ENCODE measurements around the gene ZFYVE16. TPM values are rescaled to one million over a fixed set of nuclear protein-coding genes. Genes with fewer than 3 reads are reported as not detected.

ZFYVE16 gene
- total and polyA plus RNA-seq, 2 of the 13 experiments (the other 11 are each of a cell fraction or from before 2014, with no cell fraction given): 9.3 to 33.3 TPM

GRCh38 chr5:80483636-80484232 lies 75.9 kb downstream of the ZFYVE16 start:
- POLR2A ChIA-PET: no interaction called here
- 98% methylated on average over 3 of the region's 3 CpGs for WGBS (ENCODE audit: low lambda C conversion rate)
- CTCF ChIA-PET (ENCODE audit: low intra/inter-chr PET ratio, low total read pairs): interaction anchor here (1.4 kb wide), 1 partner anchor 188 kb away, joined by 4 read pairs; no protein-coding TSS in a partner anchor

GRCh38 chr5:80487444-80487828 lies 79.6 kb downstream of the ZFYVE16 start:
- FAIRE-seq: no peak
- BruUV-seq (replicated peaks): no TSS peak
- POLR2A ChIA-PET: interaction anchor here (1.3 kb wide), 1 partner anchor 80 kb away, joined by 4 read pairs; no protein-coding TSS in a partner anchor
- 0 out of 2 replicates have a peak, but pooled peaks have one; percentile 1 for TF ChIP-seq ZNF816 (CRISPR knock-in tag; IDR thresholded peaks at IDR 0.05; ENCODE audit: borderline replicate concordance)
- TF ChIP-seq ZNF362 (CRISPR knock-in tag; IDR thresholded peaks at IDR 0.05; ENCODE audit: borderline replicate concordance): peak; percentile 4; the same call in 1 of the 2 replicates
- peak; percentile 78 for TF ChIP-seq PRPF4 (IDR thresholded peaks at IDR 0.05; ENCODE audit: low read depth, low read length, poor library complexity, severe bottlenecking)
- peak; percentile 71; the same call in 1 of the 2 replicates for TF ChIP-seq ZNF460 (CRISPR knock-in tag; IDR thresholded peaks at IDR 0.05; ENCODE audit: borderline replicate concordance)
- TF ChIP-seq FOXJ3 (CRISPR knock-in tag; IDR thresholded peaks at IDR 0.05; ENCODE audit: borderline replicate concordance): peak; percentile 33; the same call in 1 of the 2 replicates
- 0 out of 2 replicates have a peak, but pooled peaks have one; percentile 7 for TF ChIP-seq ZNF670 (CRISPR knock-in tag; IDR thresholded peaks at IDR 0.05; ENCODE audit: borderline replicate concordance)
- TF ChIP-seq, protein P1, sequence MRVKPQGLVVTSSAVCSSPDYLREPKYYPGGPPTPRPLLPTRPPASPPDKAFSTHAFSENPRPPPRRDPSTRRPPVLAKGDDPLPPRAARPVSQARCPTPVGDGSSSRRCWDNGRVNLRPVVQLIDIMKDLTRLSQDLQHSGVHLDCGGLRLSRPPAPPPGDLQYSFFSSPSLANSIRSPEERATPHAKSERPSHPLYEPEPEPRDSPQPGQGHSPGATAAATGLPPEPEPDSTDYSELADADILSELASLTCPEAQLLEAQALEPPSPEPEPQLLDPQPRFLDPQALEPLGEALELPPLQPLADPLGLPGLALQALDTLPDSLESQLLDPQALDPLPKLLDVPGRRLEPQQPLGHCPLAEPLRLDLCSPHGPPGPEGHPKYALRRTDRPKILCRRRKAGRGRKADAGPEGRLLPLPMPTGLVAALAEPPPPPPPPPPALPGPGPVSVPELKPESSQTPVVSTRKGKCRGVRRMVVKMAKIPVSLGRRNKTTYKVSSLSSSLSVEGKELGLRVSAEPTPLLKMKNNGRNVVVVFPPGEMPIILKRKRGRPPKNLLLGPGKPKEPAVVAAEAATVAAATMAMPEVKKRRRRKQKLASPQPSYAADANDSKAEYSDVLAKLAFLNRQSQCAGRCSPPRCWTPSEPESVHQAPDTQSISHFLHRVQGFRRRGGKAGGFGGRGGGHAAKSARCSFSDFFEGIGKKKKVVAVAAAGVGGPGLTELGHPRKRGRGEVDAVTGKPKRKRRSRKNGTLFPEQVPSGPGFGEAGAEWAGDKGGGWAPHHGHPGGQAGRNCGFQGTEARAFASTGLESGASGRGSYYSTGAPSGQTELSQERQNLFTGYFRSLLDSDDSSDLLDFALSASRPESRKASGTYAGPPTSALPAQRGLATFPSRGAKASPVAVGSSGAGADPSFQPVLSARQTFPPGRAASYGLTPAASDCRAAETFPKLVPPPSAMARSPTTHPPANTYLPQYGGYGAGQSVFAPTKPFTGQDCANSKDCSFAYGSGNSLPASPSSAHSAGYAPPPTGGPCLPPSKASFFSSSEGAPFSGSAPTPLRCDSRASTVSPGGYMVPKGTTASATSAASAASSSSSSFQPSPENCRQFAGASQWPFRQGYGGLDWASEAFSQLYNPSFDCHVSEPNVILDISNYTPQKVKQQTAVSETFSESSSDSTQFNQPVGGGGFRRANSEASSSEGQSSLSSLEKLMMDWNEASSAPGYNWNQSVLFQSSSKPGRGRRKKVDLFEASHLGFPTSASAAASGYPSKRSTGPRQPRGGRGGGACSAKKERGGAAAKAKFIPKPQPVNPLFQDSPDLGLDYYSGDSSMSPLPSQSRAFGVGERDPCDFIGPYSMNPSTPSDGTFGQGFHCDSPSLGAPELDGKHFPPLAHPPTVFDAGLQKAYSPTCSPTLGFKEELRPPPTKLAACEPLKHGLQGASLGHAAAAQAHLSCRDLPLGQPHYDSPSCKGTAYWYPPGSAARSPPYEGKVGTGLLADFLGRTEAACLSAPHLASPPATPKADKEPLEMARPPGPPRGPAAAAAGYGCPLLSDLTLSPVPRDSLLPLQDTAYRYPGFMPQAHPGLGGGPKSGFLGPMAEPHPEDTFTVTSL (CRISPR knock-in tag; IDR thresholded peaks at IDR 0.05; ENCODE audit: borderline replicate concordance): 0 out of 2 replicates have a peak, but pooled peaks have one; percentile 23

More at GRCh38 chr5:80483636-80484232, 75.9 kb downstream of the ZFYVE16 start:
- H3K9me3 ChIP-seq (ENCODE audit: low read length): no peaks in the 10 kb centered on the region
- H3K36me3 ChIP-seq (replicated peaks in 1 of 2; ENCODE audit: control insufficient read depth in 1 of 2, insufficient read depth in 2 of 2, low read length in 2 of 2): peaks cover 0 to 6% of the 10 kb centered on the region in 2 experiments; a peak in 3 of 5 replicates
- BruUV-seq (replicated peaks): no TSS peak
- in situ Hi-C loops (cut with HindIII; ENCODE audit: extremely low pct_ligation_motif_present, low pct_unique_long_range_greater_than_20kb) (no loop called here), intact Hi-C loops (cut with micrococcal nuclease; ENCODE audit: unreplicated experiment) (no loop called here)
- no peak overlapping the region for H3K4me3 ChIP-seq (replicated peaks in 1 of 3; ENCODE audit: insufficient read depth in 1 of 3, low read depth in 2 of 3, low read length in 3 of 3)
- H3K79me2 ChIP-seq (ENCODE audit: insufficient read depth, low read length): no peaks in the 10 kb centered on the region
- ATAC-seq: no peak
- FAIRE-seq: no peak
- H3K9ac ChIP-seq (ENCODE audit: insufficient read depth, low read depth, low read length): no peak overlapping the region
- no peaks in the 10 kb centered on the region; a peak in 1 of 5 replicates for H3K27me3 ChIP-seq (ENCODE audit: control insufficient read depth in 1 of 2, insufficient read depth in 2 of 2, low read length in 2 of 2)
- DNase-seq (ENCODE audit: low spot score): no peak
- no peaks in the 10 kb centered on the region for H4K20me1 ChIP-seq (ENCODE audit: insufficient read depth, low read length)
- peaks cover 16% of the 10 kb centered on the region for H3K4me1 ChIP-seq (ENCODE audit: insufficient read depth, low read length)
- TF ChIP-seq ATF7 (IDR thresholded peaks at IDR 0.05): no peak
- no peak for TF ChIP-seq ATF7 (CRISPR knock-in tag; IDR thresholded peaks at IDR 0.05)
- peak; percentile 31; the same call in 1 of the 2 replicates for TF ChIP-seq ZNF121 (CRISPR knock-in tag; IDR thresholded peaks at IDR 0.05)
- no peak for TF ChIP-seq ZNF546 (CRISPR knock-in tag; conservative IDR thresholded peaks at IDR 0.05)
- no peak overlapping the region for H3K27ac ChIP-seq (ENCODE audit: extremely low read length, insufficient read depth, low read length)
- no peak overlapping the region for H2AFZ ChIP-seq (ENCODE audit: low read length)
- H3K4me2 ChIP-seq (ENCODE audit: low read depth, low read length): no peak overlapping the region

More at GRCh38 chr5:80487444-80487828, 79.6 kb downstream of the ZFYVE16 start:
- peak overlapping the region; percentile 44 to 81 (median 75) for H3K4me3 ChIP-seq (replicated peaks in 1 of 3; ENCODE audit: insufficient read depth in 1 of 3, low read depth in 2 of 3, low read length in 3 of 3)
- ATAC-seq (no peak), DNase-seq (ENCODE audit: low spot score) (no peak)
- in situ Hi-C loops (cut with HindIII; ENCODE audit: extremely low pct_ligation_motif_present, low pct_unique_long_range_greater_than_20kb): loop anchor here (5.0 kb wide), 1 partner anchor 185 kb away; no protein-coding TSS in a partner anchor
- H2AFZ ChIP-seq (ENCODE audit: low read length): peak overlapping the region; percentile 51
- peak overlapping the region; percentile 80 for H3K27ac ChIP-seq (ENCODE audit: extremely low read length, insufficient read depth, low read length)
- CTCF ChIA-PET (ENCODE audit: low intra/inter-chr PET ratio, low total read pairs): no interaction called here
- no peaks in the 10 kb centered on the region for H3K9me3 ChIP-seq (ENCODE audit: low read length)
- peak overlapping the region; percentile 77 for H3K4me2 ChIP-seq (ENCODE audit: low read depth, low read length)
- no peaks in the 10 kb centered on the region for H3K79me2 ChIP-seq (ENCODE audit: insufficient read depth, low read length)
- peak overlapping the region; percentile 77 for H3K9ac ChIP-seq (ENCODE audit: insufficient read depth, low read depth, low read length)
- intact Hi-C loops (cut with micrococcal nuclease; ENCODE audit: unreplicated experiment): loop anchor here (5.0 kb wide), 1 partner anchor 140 kb away; no protein-coding TSS in a partner anchor
- 60% methylated on average over 18 of the region's 18 CpGs for WGBS (ENCODE audit: low lambda C conversion rate)
- H3K36me3 ChIP-seq (replicated peaks in 1 of 2; ENCODE audit: control insufficient read depth in 1 of 2, insufficient read depth in 2 of 2, low read length in 2 of 2): peaks cover 0 to 6% of the 10 kb centered on the region in 2 experiments; a peak in 3 of 5 replicates
- no peaks in the 10 kb centered on the region; a peak in 1 of 5 replicates for H3K27me3 ChIP-seq (ENCODE audit: control insufficient read depth in 1 of 2, insufficient read depth in 2 of 2, low read length in 2 of 2)
- H4K20me1 ChIP-seq (ENCODE audit: insufficient read depth, low read length): no peaks in the 10 kb centered on the region
- H3K4me1 ChIP-seq (ENCODE audit: insufficient read depth, low read length): peaks cover 38% of the 10 kb centered on the region
